H54 (cell line): ENCODE results near the gene GAPVD1.
"Not testable (repeated sequence)": the region's sequence is repeated elsewhere in the genome, so short reads cannot be mapped to it uniquely, and the experiment has no call there.

Experiments used
- DNase-seq: peaks from one replicate; pipeline ENCODE4 v3.0.0; 2011; ENCODE audit warnings: low spot score, mixed read lengths; ENCODE audit not compliant: insufficient read length
- FAIRE-seq: peaks from 3 replicates; lab custom pipeline; 2011; peaks lifted over from hg19 to GRCh38; lab: Jason Lieb, UNC
- POLR2A ChIP-seq: IDR thresholded peaks from 2 replicates; pipeline ENCODE4 v1.6.1; 2011; ENCODE audit warnings: low read depth, mild to moderate bottlenecking, low read length

GAPVD1 gene

DNA sequence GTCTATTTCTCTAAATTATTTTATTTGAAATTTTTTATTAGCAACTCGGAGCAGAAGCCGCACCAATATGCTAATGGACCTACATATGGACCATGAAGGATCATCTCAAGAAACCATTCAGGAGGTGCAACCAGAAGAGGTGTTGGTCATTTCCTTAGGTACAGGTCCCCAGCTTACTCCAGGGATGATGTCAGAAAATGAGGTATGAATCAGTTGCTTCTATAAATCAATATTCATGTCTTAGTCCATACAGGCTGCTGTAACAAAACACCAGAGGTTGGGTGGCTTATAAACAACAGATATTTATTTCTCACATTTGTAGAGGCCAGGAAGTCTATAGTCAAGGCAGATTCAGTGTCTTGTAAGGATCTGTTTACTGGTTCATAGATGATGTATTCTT lies 50.8 kb downstream of the GAPVD1 start:
- no peak for TF ChIP-seq POLR2A
- FAIRE-seq: no peak
- DNase-seq: no peak

DNA sequence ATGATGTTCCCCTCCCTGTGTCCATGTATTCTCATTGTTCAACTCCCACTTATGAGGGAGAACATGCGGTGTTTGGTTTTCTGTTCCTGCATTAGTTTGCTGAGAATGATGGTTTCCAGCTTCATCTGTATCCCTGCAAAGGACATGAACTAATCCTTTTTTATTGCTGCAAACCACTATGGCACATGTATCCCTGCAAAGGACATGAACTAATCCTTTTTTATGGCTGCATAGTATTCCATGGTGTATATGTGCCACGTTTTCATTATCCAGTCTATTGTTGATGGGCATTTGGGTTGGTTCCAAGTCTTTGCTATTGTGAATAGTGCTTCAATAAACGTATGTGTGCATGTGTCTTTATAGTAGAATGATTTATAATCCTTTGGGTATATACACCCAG lies 54.7 kb downstream of the GAPVD1 start:
- not testable (repeated sequence) for FAIRE-seq, DNase-seq

DNA sequence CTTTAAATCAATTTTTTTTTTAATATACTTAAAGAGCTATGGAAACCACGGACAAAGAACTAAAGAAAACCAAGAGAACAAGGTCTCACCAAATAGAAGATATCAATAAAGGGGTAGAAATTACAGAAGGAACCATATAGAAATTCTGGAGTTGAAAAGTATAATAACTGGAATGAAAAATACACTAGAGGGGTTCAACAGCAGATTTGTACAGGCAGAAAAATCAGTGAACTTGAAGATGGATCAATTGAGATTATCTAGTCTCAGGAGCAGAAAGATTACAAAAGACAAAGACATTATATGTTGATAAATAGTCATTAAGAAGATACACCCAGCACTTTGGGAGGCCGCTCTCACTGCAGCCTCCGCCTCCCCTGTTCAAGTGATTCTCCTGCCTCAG lies 56.1 kb downstream of the GAPVD1 start:
- no peak for DNase-seq
- no peak for FAIRE-seq
- no peak for TF ChIP-seq POLR2A

DNA sequence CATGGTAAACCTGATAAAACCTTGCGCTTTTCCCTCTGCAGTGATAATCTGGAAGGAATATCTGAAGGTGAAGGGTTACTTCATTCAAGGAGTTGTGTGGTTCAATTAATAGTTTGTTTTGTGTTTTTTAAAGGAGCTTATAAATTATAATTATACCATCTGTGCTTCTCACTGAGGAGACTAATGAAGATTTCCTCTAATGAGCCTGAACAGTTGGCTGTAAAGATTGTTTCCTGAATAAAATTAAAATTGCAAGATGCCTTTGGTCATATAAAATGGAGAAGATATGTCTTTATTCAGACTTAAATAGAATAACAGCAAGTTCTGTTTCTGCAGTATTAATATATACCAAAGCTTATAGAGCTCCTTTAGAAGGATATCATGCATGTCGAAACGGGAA lies 59.9 kb downstream of the GAPVD1 start:
- DNase-seq (no peak), FAIRE-seq (no peak)

DNA sequence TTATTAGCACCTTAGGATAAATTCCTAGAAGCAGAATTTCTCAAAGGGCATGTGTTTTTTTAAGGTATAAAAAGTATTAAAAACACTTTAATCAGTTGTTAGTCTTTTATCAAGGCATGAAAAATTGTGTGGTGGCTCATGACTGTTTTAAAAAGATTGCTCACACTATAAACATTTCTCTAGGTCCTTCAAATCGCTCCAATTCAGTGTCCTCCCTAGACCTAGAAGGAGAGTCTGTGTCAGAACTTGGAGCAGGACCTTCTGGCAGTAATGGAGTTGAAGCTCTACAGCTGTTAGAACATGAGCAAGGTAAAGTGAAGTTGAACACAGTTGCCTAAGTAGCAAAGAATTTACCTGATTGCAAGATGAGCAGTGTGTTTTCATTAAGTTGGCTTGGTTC lies 62.0 kb downstream of the GAPVD1 start:
- no peak for TF ChIP-seq POLR2A
- peak; percentile 64 for FAIRE-seq
- DNase-seq: no peak

More for the DNA sequence above, 59.9 kb downstream of the GAPVD1 start:
- no peak for TF ChIP-seq POLR2A

DNA sequence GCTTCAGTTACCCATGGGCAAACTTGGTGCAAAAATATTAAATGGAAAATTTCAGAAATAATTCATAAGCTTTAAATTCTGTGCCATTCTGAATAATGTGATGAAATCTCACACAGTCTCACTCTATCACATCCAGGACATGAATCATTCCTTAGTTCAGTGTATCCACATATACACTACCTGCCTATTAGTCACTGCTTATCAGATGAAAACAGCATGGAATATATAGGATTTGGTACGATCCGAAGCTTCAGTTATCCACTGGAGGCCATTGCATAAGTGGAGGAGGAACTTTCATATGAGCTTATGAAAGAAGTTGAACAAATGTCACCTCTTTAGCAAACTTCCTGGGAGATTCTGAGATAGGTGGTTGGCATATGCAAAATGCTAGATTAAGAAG lies 64.2 kb downstream of the GAPVD1 start:
- peak; percentile 38 for DNase-seq
- FAIRE-seq: peak; percentile 97
- TF ChIP-seq POLR2A: no peak

DNA sequence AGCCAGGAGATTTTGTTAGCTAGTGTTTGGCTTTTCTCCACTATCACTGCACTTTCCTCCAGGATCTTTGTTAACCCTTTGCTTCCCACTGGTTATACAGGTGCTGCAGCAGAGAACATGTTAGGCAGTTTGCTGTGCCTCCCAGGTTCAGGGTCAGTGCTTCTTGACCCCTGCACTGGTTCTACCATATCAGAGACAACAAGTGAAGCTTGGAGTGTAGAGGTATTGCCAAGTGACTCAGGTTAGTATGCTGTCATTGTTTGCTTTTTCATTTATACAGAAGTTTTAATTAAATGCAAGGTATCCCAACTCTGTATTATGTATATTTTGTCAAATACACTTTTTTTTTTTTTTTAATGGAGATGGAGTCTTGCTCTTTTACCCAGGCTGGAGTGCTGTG lies 68.4 kb downstream of the GAPVD1 start:
- TF ChIP-seq POLR2A: no peak
- DNase-seq: no peak
- no peak for FAIRE-seq

DNA sequence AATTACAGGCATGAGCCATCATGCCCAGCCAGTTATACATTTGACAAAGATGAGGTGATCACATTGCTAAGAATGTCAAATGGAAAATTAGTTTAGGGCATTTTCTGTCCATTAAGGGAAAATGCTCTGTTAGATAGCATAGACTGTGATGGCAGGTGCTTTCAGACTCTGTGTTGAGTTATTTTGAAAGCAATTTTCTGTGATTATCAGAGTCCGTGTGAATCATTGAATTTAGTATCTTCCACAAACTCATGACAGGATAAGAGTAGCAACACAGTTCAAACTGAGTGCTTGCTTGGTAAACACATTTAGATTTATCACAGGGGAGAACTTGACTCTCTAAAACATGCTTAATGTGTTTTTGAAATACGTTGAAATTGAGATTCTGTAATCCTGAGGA lies 69.0 kb downstream of the GAPVD1 start:
- DNase-seq (no peak), FAIRE-seq (peak; percentile 41)
- TF ChIP-seq POLR2A: no peak

DNA sequence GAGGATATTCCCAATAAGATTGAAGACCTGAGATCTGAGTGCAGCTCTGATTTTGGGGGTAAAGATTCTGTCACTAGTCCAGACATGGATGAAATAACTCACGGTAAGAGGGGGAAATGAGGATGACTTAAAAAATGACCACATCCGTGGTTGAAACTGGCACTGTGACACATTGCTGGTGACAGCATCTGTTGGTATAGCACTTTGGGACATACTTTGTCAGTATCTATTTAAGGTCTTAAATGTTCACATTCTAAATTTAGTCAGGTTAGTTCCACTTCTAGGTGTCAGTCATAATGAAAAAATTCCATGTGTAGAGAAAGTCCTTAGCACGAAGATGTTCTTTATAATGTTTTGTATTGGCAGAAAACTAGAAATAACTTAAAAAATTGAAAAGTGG lies 70.9 kb downstream of the GAPVD1 start:
- FAIRE-seq: no peak
- no peak for DNase-seq
- TF ChIP-seq POLR2A: no peak

DNA sequence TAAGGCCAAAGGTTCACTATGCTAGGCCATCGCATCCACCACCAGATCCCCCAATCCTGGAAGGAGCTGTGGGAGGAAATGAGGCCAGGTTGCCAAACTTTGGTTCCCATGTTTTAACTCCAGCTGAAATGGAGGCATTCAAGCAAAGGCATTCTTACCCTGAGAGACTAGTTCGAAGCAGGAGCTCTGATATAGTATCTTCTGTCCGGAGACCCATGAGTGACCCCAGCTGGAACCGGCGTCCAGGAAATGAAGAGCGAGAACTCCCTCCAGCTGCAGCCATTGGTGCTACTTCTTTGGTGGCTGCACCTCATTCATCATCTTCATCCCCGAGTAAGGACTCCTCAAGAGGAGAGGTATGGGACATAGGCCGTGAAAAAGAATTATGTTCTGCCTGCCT lies 75.6 kb downstream of the GAPVD1 start:
- FAIRE-seq (no peak), DNase-seq (no peak)
- no peak for TF ChIP-seq POLR2A

DNA sequence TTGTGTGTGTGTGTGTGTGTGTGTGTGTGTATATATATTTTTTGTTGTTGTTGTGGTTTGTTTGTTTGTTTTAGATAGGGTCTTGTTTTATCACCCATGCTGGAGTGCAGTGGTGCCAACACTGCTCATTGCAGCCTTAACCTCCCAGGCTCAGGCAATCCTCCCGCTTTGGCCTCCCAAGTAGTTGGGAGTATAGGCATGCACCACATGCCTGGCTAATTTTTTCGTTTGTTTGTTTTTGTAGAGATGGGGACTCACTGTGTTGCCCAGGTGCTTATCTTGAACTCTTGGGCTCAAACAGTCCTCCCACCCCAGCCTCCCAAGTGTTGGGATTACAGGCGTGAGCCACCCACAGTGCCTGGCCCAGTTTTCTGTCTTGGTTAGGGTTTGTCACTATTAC lies 77.3 kb downstream of the GAPVD1 start:
- TF ChIP-seq POLR2A: no peak
- FAIRE-seq (no peak), DNase-seq (no peak)

DNA sequence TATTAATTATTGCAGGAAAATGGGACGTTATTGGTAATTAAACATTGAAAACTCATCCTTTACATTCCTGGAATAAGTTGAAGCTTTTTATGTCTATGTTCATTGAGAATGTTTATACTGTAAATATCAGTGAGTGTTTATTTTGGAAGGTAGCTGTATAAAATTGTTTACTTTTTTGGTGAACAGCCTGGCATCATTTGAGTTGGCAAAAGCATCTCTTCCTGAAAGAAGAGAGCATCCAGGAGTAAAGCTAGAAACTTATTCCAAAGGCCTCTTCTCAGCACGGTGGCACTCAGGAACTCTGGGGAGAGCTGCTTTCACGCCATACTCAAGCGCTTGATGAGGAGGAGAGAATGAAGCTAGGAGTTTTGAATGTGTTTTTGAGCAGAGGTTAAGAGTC lies 79.9 kb downstream of the GAPVD1 start:
- no peak for DNase-seq
- TF ChIP-seq POLR2A: no peak
- FAIRE-seq: no peak

DNA sequence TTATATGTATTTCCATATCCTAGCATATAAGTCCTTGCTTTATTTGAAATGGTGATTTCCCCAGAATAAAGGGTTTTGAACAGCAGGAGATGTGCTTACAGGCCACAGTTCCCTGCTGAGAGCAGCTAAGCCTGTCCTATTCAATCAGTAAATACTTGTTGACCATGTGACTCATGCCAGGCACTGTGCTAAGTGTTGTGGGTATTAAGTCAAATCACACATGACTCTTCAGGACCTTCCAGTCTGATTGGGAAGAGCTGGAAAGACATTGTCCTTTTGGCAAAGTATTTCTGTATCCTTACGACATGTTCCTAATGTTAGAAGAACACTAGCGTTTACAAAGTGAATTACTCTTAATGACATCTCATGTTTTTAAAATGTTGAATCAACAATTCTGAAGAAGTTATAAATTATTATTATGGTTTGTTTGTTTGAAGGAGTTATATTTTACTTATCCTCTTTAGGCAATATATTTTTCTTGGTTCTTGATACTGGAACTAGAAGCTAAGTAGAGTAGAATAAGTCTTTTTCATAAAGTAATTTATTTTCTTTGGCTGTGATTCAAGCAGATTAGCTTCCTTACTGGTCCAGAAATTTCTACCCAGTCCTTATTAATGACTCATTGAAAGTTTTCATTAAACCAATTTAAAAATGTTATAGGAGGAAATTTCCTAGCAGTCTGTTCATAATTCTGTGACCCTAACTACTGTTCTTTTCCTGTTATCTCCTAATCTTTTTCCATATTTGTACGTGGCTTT lies 82.1 kb downstream of the GAPVD1 start:
- peak; percentile 97 for FAIRE-seq
- DNase-seq: peak; percentile 49
- no peak for TF ChIP-seq POLR2A

DNA sequence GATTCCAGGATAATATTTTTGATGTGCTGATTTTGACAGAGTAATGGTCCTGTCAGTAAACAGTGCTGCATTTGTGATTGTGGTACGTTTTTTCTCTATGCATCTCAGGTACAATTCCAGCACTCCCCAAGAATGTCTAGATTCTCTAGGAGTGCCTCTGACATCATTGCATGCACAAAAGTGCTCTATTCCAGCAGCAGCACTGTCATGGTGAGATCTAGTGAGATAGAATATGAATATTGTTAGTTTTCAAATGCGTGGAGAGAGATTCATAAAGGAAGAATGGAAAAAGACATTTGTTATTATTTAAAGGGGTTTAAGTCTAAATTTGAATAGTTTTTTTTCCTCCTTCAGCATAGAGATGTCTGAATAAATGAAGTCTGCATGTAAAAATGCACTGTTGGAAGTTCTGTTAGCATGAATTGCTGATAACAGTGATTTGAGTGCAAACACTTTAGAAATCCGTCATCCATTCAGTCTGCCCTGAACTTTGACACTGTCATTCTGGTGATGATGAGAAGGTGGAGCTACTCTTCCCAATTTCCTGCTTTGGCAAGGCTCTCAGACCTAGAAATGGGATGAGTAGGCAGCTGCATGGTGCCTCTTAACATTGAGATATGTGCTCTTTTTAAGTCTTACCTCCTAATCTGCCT lies 84.6 kb downstream of the GAPVD1 start:
- DNase-seq (no peak), FAIRE-seq (no peak)
- TF ChIP-seq POLR2A: no peak

DNA sequence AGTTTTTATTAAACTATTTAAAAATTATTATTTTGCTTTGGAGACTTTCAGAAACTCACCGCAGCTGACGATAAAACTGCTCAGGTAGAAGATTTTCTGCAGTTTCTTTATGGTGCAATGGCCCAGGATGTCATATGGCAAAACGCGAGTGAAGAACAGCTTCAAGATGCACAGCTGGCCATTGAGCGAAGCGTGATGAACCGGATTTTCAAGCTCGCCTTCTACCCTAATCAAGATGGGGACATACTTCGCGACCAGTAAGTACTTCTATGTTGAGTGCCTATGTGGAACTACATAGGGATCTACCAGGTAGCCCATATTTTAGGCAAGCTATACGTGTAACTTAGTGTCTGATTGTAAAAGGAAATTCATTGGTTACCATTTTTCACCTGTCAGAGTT lies 94.0 kb downstream of the GAPVD1 start:
- no peak for FAIRE-seq
- TF ChIP-seq POLR2A: no peak
- DNase-seq: no peak
